Activated naive CD8-positive, alpha-beta T cell treated with anti-CD3 and anti-CD28 coated beads, Interleukin-2, amount 10 ng/mL, durations not matched to agents 7 days and 5 days (primary cell): Measurements from ENCODE around the gene LACTBL1. TPM values are rescaled to one million over a fixed set of nuclear protein-coding genes. Genes with fewer than 3 reads are reported as not detected.

Source experiments
- ATAC-seq: fragments of 150-1000 bp; cut with Tn5 transposase; one replicate; pipeline ENCODE4 v1.10.0; 2021; ENCODE audit warnings: low read depth, moderate library complexity
- POLR2A ChIA-PET: fragments of 350-600 bp; sonication (Branson Sonifier 250); formaldehyde crosslinking; loops from one replicate; lab custom pipeline; 2021; ENCODE audit warnings: antibody characterized with exemption; lab: Charles Lee
- DNase-seq: peaks from one replicate; pipeline ENCODE4 v3.0.0; 2021
- H3K27ac Mint-ChIP-seq: one replicate; pipeline ENCODE4 v1.8.0; 2022; ENCODE audit warnings: mild to moderate bottlenecking, mixed read lengths
- H3K27me3 Mint-ChIP-seq: one replicate; pipeline ENCODE4 v1.8.0; 2022; ENCODE audit warnings: mild to moderate bottlenecking, moderate library complexity, mixed read lengths
- H3K36me3 Mint-ChIP-seq: one replicate; pipeline ENCODE4 v1.8.0; 2021; ENCODE audit warnings: mild to moderate bottlenecking, mixed read lengths
- H3K4me1 Mint-ChIP-seq: one replicate; pipeline ENCODE4 v1.8.0; 2021; ENCODE audit warnings: mixed read lengths
- H3K4me3 Mint-ChIP-seq: one replicate; pipeline ENCODE4 v1.8.0; 2022; ENCODE audit warnings: mild to moderate bottlenecking, moderate library complexity, mixed read lengths
- H3K9me3 Mint-ChIP-seq: one replicate; pipeline ENCODE4 v1.8.0; 2021; ENCODE audit warnings: mixed read lengths
- total RNA-seq, 2 experiments: library from RNA; stranded (reverse); gene quantifications; one replicate each; pipeline ENCODE4 v1.2.3, GENCODE V29; 2021

LACTBL1 gene
- total RNA-seq, 2 experiments from 2014 or later: not detected

- DNase-seq: no peak
- ATAC-seq: no peak
- H3K4me1 Mint-ChIP-seq: no peaks in the 10 kb centered on the region
- no peaks in the 10 kb centered on the region for H3K9me3 Mint-ChIP-seq
- no peak overlapping the region for H3K27ac Mint-ChIP-seq
- H3K27me3 Mint-ChIP-seq: no peaks in the 10 kb centered on the region
- H3K36me3 Mint-ChIP-seq: no peaks in the 10 kb centered on the region
- no peak overlapping the region for H3K4me3 Mint-ChIP-seq
- POLR2A ChIA-PET: no interaction called here
Measured at GRCh38 chr1:22908880-22909426, 63.7 kb downstream of the LACTBL1 start.

- Mint-ChIP-seq H3K27ac (no peak overlapping the region), H3K4me3 (no peak overlapping the region), H3K9me3 (no peaks in the 10 kb centered on the region), H3K36me3 (no peaks in the 10 kb centered on the region), H3K4me1 (no peaks in the 10 kb centered on the region), H3K27me3 (no peaks in the 10 kb centered on the region)
- DNase-seq (no peak), ATAC-seq (no peak)
- POLR2A ChIA-PET: no interaction called here
Measured at GRCh38 chr1:22907528-22907927, 65.1 kb downstream of the LACTBL1 start.

- Mint-ChIP-seq H3K4me3 (no peak overlapping the region), H3K4me1 (no peaks in the 10 kb centered on the region), H3K27me3 (peaks cover 3% of the 10 kb centered on the region), H3K36me3 (no peaks in the 10 kb centered on the region), H3K9me3 (no peaks in the 10 kb centered on the region), H3K27ac (no peak overlapping the region)
- no peak for ATAC-seq
- DNase-seq: no peak
- POLR2A ChIA-PET: no interaction called here
Measured at GRCh38 chr1:22906968-22907367, 65.7 kb downstream of the LACTBL1 start.

- Mint-ChIP-seq H3K36me3 (no peaks in the 10 kb centered on the region), H3K4me3 (no peak overlapping the region), H3K27ac (no peak overlapping the region), H3K27me3 (peaks cover 17% of the 10 kb centered on the region), H3K4me1 (no peaks in the 10 kb centered on the region), H3K9me3 (no peaks in the 10 kb centered on the region)
- no peak for DNase-seq
- POLR2A ChIA-PET: no interaction called here
- ATAC-seq: no peak
Measured at GRCh38 chr1:22903113-22903512, 69.6 kb downstream of the LACTBL1 start.

Other genes starting within 250 kb of the LACTBL1 start
- gene TEX46, start 43.0 kb upstream of the LACTBL1 start, total RNA-seq: not detected
- gene KDM1A, start 46.6 kb upstream of the LACTBL1 start, total RNA-seq: 10 to 100 TPM; 55.2 to 57.0 TPM
- 10 to 100 TPM; 18.4 to 19.1 TPM for gene LUZP1, start 196.0 kb upstream of the LACTBL1 start, total RNA-seq
- not detected for gene HTR1D, start 244.6 kb upstream of the LACTBL1 start, total RNA-seq